ENCODE data around the gene ZNF407.

ZNF407 gene

DNA sequence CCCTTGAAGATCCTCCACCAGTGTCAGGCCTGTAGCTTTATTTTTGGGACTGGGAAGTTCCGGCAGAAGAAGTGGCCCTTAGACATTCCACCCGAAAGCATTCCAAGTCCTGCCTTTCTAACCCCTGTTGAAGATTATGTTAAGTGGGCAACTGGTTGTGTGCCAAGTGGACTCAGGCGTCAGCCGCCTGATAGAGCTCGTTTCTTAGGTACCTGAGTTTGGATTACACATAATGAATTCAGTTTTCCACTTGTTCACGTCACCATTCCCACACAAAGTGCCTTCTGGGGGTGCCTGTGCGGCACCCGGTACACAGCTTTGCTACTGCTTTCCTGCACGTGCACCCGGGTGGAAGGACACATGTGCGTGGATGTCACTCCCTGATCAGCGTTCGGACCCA is 454.8 kb downstream of the ZNF407 start:
- DNase-seq (ENCODE audit: low spot score), result no peak

- DNase-seq (ENCODE audit: low spot score), result no peak
Observed at GRCh38 chr18:75053028-75053629, 455.5 kb downstream of the ZNF407 start.

DNA sequence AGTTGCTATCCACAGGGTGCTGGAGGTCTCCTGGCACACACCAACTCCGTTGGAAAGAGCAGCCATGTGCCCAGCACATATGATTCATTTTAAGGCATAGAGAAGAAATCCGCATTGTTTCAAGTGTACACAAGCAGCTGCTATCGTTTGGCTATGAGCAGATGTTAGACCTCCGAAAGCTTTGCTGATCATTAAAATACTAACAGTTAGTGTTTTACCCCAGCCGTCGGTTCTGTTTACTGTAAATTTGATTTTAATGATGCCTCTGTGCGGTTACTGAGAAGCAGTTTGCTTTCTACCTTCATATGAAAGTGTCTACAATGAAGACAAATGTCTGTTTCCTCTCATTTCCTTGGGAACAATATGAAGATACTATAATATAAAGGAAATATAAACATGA is 456.4 kb downstream of the ZNF407 start:
- DNase-seq (ENCODE audit: low spot score), result no peak

DNA sequence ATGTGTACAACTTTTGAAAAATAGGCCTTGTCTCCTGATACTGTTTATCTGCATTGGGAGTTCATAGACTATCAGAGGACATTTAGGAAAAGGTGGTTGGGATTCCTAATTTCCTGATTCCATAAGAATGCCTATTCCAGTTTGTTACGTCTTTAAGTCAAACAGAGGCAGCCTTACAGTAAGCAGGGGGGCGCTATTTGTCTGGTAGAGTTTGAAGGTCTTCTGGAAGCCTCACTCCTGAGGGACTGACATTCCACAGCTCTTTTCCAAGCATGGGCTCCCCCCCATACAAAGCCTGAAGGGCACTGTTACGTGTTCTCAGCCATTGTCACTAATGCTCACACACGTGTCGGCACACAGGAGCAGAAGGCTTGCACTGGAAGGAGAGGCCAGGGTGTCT is 456.9 kb downstream of the ZNF407 start:
- DNase-seq (ENCODE audit: low spot score), result no peak

GRCh38 chr18:75057169-75057960 is 459.7 kb downstream of the ZNF407 start:
- DNase-seq (ENCODE audit: low spot score), result no peak

DNA sequence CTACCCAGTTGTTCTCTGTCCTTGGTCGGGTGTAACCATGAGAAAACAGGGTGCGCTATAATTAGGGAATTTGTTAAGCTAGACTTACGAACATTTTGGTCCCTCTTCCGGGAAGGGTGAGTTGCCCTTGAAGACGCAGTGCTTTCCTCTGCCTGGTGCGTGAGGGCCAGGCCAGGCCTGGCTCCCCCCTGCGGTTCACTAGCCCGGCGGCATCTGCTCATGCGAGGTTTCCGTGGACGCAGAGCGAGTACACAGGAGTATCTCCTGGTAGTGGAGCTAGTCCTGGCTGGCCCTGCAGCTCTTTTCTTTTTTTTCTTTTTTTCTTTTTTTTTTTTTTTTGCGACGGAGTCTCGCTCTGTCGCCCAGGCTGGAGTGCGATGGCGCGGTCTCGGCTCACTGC is 462.5 kb downstream of the ZNF407 start:
- DNase-seq (ENCODE audit: low spot score), result no peak

DNA sequence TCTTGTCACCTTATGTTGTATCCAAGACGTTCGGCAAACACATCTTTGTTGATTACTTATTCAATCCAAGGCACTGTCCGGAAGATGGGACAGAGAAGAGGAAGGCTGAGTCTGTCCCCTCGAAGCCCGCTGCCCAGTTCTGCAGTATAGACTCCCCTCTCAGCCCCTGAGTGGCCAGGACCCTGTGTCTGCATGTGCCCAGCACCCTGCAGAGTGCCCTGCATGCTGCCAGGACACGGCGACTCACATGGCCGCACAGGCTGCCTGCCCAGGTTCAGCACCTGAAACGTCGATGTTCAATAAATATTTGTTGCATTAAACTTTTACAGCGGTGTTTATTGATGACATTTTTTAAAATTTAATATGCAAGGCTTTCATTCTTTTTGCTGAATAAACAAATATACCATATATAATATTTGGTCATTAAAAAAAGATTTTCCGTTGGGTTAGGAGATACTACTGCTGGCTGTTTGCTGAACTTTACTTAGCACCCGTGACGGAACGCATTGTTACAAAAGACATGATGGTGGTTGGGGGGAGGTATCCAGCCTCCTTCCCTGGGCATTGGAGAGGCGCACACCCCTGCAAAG is 464.7 kb downstream of the ZNF407 start:
- DNase-seq (ENCODE audit: low spot score), result no peak

- no peak for DNase-seq (ENCODE audit: low spot score)
Observed at GRCh38 chr18:75063196-75063595, 465.5 kb downstream of the ZNF407 start.

GRCh38 chr18:75063615-75064512 is 466.2 kb downstream of the ZNF407 start:
- DNase-seq (ENCODE audit: low spot score), result no peak

GRCh38 chr18:75064513-75064905 is 466.8 kb downstream of the ZNF407 start:
- DNase-seq (ENCODE audit: low spot score), result no peak

GRCh38 chr18:75065251-75066000 is 467.8 kb downstream of the ZNF407 start:
- DNase-seq (ENCODE audit: low spot score), result no peak

- DNase-seq (ENCODE audit: low spot score), result no peak
Observed at GRCh38 chr18:75066021-75066880, 468.6 kb downstream of the ZNF407 start.

GRCh38 chr18:75066936-75067335 is 469.3 kb downstream of the ZNF407 start:
- DNase-seq (ENCODE audit: low spot score), result no peak

DNA sequence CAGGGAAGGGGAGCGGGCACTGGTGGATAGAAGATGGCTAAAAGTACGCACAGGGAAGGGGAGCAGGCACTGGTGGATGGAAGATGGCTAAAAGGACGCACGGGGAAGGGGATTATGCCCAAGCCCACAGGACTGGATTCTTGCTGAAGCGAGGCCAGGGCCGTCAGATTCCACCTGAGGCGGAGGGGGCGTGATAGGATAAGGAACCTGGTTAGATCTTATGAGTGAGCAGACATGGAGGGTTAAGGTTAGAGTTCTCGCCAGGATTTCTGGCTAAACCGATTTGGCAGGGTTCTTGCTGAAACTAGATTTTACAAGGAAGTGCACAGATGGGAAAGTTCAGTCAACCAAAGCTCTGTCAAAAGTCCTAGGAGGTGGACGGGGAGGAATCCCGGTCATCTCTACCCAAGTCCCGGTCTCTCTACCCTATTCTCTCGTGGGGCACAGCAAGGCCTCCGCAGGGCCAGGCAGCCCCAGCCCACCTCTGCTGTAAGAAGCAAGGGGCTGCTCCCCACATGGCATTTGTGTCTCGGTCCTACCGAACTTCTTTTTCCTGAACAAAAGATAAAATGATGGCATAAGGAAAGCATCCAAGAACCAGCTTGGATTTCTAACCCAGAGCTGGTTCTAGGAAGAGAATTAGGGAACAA is 470.5 kb downstream of the ZNF407 start:
- no peak for DNase-seq (ENCODE audit: low spot score)

DNA sequence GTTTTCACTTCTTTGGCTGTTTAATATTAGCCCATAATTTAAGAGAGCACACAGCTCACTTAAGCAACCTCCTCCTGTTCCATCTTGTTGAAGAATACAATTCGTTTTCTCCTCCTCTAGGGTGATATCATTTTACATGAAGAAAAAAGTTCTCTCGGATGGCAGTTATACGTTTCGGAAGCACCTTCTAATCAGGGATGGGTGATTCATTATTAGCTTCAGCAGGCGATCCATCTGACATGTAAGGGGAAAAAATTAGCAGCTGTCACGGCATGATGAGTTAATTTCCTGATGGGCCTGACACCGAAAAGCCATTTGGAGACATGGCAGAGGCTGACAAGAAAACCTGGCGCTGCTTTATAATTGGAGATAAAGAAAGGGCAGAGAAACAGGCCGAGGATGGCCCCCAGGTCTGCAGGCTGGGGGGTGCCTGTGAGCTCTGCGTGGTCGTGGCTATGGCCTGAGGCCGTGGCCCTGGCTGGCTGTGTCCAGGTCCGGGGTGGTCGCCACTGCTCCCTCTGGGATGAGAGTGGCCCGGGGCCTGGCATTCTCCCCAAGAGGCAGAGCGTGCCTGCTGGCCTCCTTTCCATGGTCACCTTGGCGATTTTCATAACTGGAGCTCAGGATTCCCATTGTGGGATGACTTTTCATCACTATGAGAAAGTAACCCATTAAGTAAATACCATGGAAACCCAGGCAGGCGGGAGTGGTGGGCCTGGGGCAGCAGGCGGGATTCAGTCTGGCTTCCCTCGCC is 471.2 kb downstream of the ZNF407 start:
- no peak for DNase-seq (ENCODE audit: low spot score)

GRCh38 chr18:75070235-75070624 is 472.6 kb downstream of the ZNF407 start:
- no peak for DNase-seq (ENCODE audit: low spot score)

DNA sequence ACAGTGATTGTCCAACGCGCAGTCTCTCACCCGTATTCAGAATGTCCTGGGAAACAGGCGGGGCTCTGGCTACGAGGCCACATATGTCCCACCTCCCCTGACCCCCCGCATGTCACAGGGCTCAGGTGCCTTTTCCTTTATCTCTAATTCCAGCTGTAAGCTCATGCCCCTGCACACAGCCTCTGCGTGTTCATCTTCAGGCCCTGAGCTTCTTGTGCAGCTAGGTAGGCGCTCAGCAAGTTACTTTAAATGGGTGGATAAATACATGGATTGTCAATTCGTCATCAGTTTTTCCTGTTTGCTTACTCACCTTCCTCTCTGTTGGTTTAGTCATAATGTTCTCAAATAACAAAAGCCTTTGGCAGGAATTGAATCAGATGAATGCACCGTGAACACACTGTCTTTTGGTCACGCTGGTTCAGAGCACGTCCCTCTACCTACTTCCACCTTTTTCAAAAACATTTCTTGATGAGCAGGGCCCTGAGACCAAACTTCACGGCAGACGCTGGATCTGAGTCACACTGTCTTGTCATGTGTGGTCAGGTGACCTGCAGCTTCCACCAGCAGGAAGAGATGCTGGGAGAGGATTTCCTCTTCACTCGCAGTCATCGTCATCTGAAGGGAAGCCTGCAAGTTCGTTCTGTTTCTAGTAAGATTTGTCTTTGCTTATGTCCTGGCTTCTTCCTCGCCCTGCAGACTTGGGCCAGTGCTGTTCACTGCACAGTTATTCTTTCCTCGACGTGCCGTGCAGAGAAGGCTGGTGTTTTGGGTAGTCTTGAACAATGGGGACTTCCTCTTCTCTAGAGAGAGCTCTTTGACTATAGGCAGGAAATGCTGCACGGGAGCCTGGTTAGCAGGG is 473.2 kb downstream of the ZNF407 start:
- DNase-seq (ENCODE audit: low spot score), result no peak

- no peak for DNase-seq (ENCODE audit: low spot score)
Observed at GRCh38 chr18:75071484-75071785, 473.8 kb downstream of the ZNF407 start.
